Measurements from ENCODE around the gene ASAP2.

The ASAP2 gene

DNA sequence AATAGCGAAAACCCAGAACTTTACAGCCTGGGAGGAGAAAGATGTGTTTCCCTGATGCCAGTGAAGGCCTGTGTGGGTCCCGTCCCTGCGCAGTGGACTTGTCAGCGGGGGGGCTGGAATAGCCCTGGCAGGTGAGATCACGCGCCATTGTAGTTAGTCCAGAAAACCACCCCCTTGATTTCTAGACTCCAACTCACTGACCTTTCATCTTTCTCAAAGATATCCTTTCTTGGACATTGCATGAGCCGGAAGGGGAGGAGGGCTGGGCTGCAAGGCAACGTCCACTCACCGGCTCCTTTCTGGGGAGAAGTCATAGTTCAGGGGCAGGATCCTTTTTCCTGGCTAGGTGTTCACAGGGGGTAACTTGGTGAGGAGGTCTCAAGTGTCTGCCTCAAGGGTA lies 22.3 kb upstream of the ASAP2 start:
- DNase-seq (ENCODE audit: low spot score): no peak

DNA sequence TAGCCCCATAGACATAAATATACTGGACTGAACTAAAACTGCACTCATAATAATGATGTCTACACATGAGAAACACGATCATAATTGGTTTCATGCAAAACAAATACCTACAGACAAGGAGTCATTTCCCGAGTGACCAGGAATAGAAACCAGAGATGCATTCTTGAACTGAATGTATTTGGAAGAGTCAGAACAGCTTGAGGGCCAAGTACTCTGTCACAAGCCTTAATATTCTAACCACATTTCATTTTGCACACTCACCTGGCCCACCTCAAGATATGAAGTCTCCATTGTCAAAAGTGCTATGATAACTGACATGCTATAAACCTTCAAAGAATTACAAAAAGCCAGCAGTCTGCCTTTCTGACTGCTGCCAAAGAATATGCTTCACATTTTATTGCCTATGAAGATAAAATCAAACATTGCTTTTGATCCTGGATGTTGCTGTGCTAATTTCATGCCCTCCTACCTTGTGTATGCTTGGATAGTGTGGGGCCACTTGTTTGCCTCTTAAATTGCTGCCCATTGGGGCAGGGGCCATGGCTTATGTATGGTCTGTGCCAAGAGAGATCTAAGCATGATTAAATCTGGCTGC lies 18.9 kb upstream of the ASAP2 start:
- DNase-seq (ENCODE audit: low spot score): no peak

DNA sequence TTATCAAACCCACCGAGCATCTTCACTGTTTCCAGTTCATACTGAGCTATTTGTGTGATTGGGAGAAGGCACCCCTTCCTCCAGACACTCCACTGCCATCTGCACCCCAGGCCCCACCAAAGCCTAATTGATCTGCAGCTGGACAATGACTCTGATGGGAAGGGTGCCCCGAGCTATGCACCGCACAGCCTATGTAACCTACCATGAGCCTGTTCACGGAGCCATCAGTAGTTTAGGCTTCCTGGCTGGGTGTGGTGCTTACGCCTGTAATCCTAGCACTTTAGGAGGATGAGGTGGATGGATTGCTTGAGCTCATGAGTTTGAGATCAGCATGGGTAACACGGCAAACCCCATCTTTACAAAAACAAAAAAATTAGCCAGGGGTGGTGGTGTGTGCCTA lies 17.8 kb upstream of the ASAP2 start:
- no peak for DNase-seq (ENCODE audit: low spot score)

DNA sequence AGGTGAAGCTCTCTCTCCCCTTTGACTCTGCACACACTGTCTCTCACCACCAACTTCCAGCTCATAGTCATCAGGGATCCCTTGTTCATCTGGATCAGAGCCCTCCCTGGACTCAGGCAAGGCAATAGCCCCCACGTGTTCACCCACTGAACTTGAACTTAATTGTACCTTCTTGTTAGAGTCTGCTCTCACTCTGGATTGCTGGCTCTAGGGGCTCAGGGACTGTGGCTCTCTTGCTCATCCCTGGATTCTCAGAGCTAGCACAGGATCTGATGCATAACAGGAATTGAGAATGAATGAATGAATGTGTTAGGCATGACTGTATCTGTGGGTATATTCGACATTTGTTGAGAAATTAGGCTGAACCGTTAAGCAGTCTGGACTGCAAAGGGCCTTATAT lies 16.7 kb upstream of the ASAP2 start:
- no peak for DNase-seq (ENCODE audit: low spot score)

DNA sequence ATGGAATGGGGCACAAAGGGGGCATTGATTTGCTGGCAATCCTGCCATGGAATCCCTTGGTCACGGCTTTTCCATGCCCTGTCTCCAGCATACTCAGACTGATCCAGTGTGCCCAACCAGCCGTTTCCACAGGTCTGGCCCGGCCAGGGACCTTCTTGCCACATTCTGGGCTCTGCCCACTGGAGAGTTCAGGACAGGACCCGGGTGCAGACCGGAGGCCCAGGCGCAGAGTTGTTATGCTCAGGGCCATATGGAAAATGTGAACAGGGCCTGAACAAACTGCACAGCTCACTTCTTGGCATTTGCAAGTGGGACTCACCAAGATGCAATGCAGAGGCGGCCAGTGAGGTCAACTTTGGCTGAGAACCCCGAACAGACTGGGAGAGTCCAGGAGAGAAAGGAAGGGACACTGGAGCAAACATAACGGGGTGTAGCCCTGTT lies 15.6 kb upstream of the ASAP2 start:
- peak; percentile 77 for DNase-seq (ENCODE audit: low spot score)

DNA sequence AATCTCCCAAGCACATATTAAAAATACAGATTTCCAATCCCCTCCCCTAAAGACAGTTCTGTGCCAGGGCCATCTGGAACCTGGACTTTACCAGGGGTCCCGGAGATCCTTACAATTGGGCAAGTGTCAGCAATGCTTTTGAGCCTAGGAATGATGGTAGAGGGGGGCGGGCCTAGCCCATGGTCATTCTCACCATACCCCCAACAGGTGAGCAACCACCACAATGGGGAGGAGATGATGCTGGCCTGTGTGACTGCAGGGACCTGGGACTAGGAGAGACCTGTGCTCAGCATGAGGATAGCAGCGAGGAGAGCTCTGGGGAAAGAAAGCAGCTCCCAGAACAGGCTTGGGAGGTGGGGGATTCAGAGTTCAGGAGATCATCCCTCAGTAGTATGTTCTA lies 13.9 kb upstream of the ASAP2 start:
- DNase-seq (ENCODE audit: low spot score): no peak

DNA sequence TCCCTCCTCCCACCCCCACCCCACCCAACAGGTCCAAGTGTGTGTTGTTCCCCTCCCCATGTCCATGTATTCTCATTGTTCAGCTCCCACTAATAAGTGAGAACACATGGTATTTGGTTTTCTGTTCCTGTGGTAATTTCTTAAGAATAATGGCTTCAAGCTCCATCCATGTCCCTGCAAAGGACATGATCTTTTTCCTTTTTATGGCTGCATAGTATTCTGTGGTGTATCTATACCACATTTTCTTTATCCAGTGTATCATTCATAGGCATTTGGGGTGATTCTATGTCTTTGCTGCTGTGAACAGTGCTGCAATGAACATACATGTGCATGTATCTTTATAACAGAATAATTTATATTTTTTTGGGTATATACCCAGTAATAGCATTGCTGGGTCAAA lies 12.3 kb upstream of the ASAP2 start:
- no peak for DNase-seq (ENCODE audit: low spot score)

DNA sequence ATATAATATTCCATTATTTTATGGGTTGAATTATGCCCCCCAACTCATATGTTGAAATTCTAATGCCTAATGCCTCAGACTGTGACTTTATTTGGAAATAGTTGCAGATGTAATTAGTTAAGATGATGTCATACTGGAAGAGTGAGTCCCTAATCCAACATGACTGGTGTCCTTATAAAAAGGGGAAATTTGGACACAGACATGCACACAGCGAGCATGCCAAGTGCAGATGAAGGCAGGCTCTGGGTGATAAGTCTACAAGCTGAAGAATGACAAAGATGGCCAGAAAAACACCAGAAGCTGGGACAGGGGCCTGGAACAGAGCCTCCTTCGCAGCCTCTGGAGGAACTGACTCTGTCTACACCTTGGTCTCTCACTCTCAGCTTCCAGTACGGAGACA lies 10.0 kb upstream of the ASAP2 start:
- DNase-seq (ENCODE audit: low spot score): no peak

DNA sequence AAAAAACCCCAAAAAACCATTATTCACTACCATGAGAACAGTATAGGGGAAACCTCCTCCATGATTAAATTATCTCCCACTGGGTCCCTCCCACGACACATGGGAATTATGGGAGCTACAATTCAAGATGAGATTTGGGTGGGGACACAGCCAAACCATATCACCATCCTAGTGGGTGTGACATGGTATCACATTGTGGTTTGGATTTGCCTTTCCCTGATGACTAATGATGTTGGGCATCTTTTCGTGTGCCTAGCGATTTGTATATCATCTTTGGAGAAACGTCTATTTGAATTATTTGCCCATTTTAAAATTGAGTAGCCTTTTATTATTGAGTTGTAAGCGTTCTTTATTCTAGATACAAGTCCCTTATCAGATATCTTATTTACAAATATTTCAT lies 8.7 kb upstream of the ASAP2 start:
- DNase-seq (ENCODE audit: low spot score): no peak

DNA sequence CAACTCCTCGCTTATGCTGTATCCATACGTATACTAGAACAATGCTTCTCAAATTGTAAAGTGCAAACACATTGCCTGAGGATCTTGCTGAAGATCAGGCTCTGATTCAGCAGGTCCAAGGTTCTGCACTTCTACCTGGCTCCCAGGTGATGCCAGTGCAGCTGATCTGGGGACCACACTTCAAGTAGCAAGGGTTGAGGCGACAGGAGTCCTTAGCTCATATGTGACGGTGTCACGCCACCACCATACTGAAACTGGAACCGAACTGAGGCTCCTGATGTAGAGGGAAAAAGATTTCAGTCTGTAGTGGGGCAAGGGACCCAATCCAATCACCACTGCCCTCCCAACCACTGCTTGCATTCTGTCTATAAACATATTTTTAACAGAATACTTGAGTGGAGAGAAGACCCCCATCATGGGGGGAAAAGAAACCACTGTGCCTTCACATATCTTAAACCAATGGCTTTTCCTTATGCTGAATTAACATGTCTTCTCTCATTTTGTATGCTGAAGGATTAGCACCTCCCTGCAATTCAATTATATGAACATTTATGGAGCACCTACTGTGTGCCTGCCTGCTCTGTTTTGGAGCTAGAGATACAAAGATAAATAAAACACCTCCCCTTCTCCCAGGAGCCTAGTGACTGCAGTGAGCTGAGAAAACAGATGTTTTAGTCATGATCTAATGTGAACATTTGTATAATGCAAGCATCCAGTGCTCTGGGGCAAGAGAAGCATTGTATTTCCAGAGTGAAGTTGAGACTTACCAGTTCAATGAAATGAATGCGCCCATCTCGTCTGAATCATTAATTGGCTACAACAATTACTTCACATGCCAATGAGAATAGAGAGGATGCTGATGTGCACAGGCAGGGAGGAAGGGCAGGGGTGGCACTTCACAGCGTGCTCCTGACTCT lies 6.6 kb upstream of the ASAP2 start:
- no peak for DNase-seq (ENCODE audit: low spot score)

DNA sequence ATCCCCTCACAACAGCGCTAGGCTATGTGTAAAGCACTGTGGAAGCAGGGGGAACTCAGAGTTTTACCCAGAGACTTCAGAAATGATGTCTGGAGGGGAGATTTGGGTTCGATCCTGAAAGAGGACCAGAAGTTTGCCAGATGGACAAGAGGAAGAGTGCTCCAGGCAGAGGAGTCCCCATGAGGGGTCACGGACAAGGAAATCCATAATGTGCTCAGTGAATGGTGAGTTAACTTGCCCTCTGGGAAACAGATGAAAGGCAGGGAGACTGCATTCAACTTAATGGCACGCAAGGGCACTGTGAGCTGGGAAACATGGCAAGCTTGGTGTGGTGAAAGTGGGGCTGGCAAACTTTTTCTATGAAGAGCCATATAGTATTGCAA lies 6.0 kb upstream of the ASAP2 start:
- DNase-seq (ENCODE audit: low spot score): no peak

DNA sequence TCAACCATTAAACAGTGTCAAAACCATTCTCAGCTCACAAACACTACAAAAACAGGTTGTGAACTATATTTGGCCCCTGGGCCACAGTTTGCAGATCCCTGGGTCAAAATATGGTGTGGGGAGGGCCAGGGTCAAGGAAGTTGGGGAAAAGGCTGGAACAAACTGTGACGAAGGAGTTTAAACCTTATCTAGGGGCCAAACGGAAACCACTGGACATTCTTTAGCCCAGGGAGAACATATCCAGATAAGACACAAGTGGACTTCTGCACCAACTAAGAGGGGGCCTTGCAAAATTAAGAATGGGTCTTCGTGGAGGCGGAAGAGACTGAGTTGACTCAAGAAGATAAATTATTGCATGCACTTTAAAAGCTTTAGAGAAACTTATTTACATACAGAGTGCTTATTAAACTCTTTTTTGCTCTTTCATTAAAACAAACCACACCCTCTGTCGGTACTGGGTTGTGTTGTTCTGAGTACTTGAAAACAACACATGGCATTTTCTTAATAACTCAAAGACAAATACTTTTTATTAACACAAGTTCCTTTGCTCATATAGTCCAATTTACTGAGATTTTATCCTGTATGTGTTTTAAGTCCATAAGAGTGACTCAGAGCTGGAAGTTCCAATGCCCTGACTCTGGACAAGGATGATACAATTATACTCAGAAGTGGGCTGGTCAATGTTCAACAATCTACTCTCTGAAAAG lies 5.3 kb upstream of the ASAP2 start:
- DNase-seq (ENCODE audit: low spot score): no peak

DNA sequence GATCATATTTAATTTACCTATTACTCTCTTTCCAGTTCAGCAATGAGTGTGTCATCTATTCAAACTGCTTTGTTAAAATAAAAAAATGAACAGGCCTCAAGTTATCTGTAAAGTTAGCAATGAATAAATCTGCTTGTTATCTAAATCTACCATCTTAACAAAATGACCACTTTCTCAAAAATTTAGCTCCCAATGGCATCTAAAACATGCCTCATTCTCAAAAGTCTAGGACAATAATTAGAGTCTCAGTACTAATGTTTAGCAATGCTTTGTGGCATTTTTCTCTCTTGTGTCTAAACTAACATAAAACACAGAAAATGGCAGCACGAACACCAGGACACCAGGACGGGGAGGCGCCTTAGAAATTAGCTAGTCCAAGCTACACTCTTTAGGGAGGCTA lies 3.6 kb upstream of the ASAP2 start:
- DNase-seq (ENCODE audit: low spot score): no peak

DNA sequence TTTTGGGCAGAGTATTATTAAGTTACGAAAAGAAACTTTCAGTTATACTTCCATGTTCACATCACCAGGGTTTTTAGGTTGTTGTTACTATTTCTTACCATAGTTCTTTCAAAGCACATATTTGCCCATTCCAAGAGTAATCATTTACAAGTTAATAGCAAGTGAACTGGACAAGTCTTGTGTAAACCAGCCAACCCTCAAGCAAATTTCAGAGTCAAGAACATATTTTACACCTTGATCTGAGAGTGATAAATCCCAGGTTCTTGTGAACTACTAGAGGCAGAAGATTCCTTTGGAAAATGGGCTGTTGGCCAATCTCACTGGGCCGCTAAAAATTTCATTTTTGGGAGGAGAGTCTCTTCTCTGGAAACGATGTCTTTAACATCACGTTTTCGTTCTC lies 2.7 kb upstream of the ASAP2 start:
- DNase-seq (ENCODE audit: low spot score): no peak

DNA sequence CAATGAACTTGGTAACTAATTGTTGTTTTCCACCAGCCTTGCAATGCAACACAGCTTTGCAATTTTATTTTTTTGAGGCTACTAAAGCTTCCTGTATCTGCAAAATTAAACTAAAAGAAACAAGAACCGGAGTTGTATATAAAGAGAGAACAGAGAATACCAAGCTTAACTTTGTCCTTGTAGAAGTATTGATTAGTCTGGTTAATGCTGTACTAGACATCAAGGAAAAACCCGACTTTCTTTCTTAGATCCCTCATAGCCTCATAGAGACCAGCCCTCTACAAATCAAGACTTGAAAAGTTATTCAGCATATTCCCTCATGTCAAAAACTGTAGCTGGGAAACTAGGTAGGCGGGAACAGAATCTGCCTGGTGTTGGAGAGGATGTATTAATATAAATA lies 1.7 kb upstream of the ASAP2 start:
- DNase-seq (ENCODE audit: low spot score): no peak

DNA sequence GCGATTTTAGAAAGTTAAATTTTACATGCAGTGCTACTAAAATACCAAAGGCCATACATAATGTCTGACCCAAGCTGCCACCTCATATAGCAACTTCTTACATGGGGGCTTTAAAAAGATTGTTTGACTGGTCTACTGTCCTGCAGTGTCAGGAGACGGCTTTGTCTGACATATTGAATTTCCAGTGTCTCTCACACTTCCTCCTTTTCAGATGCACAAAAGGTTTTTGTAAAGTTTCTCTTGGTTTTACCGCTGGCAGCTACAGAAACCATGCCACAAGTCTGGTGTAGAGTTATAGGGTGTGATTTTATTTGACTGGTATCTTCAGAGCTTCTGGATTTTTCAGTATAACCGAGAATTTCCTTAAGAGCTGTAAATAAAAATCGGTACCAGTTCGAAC lies 1.1 kb upstream of the ASAP2 start:
- peak; percentile 16 for DNase-seq (ENCODE audit: low spot score)

DNA sequence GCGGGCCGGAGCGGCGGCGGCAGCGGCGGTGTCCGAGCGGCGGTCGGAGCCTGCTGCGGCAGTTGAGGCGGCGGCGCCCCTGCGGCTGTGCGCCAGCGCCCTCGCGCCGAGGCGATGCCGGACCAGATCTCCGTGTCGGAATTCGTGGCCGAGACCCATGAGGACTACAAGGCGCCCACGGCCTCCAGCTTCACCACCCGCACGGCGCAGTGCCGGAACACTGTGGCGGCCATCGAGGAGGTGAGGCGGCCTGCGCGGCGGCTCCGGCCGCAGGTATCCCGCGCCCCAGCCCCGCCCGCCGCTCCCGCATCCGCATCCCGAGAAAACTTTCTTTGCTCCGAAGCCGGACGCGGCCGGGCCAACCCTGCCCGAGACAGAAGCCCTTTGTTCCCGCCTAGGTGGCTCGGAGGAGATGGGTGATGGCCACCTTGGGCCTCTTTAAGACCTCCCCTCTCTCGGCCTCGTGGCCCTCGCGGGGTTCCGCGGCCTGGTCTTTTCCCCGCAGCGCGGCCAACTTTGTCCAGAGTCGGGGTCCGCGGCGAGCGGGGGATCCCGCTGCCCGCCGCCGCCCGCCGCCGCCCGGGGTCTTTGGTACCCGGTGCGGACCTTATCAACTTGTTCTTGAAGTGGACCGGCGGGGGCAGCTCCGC lies 504 bp downstream of the ASAP2 start:
- peak; percentile 33 for DNase-seq (ENCODE audit: low spot score)

DNA sequence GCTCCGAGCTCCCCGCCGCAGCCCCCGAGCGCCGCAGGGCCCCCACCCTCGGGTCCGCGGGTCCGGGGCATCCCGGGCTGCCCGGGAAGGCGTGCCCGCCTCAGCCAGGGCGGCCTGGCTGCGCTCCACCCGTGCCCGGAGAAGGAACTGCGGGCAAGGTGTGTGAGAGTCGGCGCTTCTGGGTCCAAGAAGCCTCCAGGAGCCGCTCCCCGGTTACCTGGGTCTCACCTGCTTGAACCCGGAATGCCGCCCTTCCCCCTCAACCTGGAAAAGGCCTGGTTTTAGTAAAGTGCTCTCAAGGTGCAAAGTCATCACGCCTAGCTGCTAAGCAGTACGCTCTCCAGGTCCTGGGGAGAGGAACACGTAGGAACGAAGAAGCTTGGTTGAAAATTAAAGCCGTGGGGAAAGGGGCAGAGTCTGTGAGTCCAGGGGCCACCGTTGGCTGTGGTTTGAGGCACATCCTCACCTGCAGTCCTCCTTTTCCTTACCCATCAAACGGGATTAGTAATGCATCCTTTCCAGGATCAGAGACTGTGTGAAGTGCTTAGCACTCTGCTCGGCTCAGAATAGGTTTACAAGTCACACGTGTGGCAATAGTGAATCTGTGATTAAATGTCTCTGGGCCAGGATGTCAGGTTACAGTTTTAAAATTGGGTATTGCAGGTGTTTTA lies 1.2 kb downstream of the ASAP2 start:
- no peak for DNase-seq (ENCODE audit: low spot score)

DNA sequence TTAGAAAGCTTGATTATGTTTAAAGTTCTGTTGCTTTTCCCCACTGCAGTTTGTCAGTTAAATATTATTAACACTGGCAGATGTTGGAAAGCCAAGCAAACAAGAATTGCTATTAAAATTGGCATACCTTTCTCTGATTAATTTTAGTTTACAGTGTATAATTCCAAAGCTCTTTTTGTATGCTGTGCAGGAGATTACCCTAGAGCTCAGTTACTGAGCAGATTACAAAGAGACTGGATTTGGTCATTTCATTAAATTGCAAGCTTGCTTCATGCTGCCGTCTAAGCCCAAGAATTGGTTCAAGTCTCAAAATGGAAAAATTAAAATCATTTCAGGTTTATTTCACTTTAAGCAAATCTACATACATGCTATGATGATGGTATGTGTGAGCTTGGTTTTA lies 2.3 kb downstream of the ASAP2 start:
- no peak for DNase-seq (ENCODE audit: low spot score)

DNA sequence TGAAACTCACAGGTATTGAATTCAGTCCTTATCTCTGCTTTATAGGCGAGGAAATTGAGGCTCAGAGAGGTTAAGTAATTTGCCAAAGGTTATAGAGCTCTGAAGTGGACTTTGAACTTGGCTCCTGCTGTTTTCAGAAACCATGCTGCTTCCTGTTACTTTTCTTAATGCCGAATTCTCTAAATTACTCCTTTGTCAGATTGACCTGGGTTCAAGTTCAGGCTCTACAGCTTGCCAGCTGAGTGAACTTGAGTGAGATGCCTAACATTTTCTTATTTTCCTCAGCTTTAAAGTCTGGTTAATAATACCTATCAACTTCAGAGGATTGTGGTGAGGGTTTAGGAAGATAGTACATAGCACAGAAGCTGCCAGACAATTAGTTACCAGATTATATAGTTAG lies 3.4 kb downstream of the ASAP2 start:
- no peak for DNase-seq (ENCODE audit: low spot score)

DNA sequence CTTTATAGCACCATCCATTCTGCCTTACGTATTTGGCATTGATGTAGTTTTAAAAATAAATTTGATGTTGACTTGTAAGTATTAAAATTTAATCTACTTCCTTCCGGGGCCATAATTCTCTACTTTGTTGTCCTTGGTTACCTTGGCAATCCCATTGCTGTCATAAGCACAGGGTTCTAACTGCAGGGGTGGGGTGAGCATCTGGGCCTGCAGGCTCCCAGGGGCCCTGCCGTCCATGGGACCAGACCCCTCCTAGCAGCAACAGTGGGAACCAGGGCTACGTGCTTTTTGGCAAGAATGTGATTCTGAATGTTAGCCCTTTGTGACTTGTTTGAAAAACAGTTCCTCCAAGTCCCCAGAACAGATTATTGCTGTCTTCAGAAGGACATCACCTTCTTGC lies 4.9 kb downstream of the ASAP2 start:
- no peak for DNase-seq (ENCODE audit: low spot score)

DNA sequence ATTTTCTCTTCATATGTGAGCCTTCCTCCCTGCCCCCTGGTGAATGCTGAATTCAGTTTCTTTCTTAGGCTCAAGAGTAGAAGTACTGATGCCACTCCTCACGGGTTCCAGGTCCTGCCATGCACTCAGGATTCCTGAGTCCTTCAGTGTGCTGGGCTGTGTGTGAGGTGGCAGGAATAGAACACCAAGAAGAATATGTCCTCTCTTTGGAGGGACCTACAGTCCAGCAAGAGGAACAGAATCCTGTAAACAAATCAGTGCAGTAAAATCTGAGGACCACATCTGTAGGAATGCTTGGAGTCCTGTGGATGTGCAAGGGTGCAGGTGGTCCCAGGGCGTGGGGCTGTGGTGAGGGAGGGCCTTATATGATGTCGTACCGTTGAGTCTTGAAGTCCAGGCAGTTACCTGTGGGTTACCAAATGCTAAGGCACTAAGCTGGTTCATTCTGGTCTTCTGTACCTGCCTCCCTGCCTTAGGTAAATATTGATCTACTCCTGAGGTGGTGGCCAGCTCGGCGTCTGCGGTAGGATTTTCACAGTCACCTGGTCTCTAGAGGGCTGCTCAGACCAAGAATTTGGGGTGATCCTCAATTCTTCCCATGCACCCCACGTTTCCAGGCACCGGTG lies 5.5 kb downstream of the ASAP2 start:
- no peak for DNase-seq (ENCODE audit: low spot score)
